Endothelial cell (in vitro differentiated cells): ENCODE measurements around the gene ANO9. TPM values are rescaled to one million over a fixed set of nuclear protein-coding genes. Genes with fewer than 3 reads are reported as not detected.

ENCODE experiments used
- DNase-seq: peaks from one replicate; pipeline ENCODE4 v3.0.0; 2021; ENCODE audit warnings: low spot score
- H3K27ac Mint-ChIP-seq: one replicate; pipeline ENCODE4 v1.8.0; 2021; ENCODE audit warnings: mixed read lengths, inconsistent platforms; ENCODE audit not compliant: unreplicated experiment
- H3K27me3 Mint-ChIP-seq: one replicate; pipeline ENCODE4 v1.8.0; 2021; ENCODE audit warnings: mild to moderate bottlenecking, moderate library complexity, mixed read lengths, inconsistent platforms; ENCODE audit not compliant: unreplicated experiment
- H3K36me3 Mint-ChIP-seq: one replicate; pipeline ENCODE4 v1.8.0; 2021; ENCODE audit warnings: mild to moderate bottlenecking, low read depth, mixed read lengths, inconsistent platforms; ENCODE audit not compliant: unreplicated experiment
- H3K4me1 Mint-ChIP-seq: one replicate; pipeline ENCODE4 v1.8.0; 2021; ENCODE audit warnings: mild to moderate bottlenecking, mixed read lengths, inconsistent platforms; ENCODE audit not compliant: unreplicated experiment
- H3K4me3 Mint-ChIP-seq: one replicate; pipeline ENCODE4 v1.8.0; 2021; ENCODE audit warnings: mild to moderate bottlenecking, mixed read lengths, inconsistent platforms; ENCODE audit not compliant: unreplicated experiment
- H3K9me3 Mint-ChIP-seq: one replicate; pipeline ENCODE4 v1.8.0; 2021; ENCODE audit warnings: mixed read lengths, inconsistent platforms; ENCODE audit not compliant: unreplicated experiment
- CTCF ChIP-seq: fragments of 200-600 bp; sonication (generic); IDR thresholded peaks from one replicate; pipeline ENCODE4 v1.5.0; 2021; ENCODE audit warnings: antibody characterized with exemption; ENCODE audit not compliant: unreplicated experiment
- total RNA-seq: library from RNA; stranded (reverse); fragmentation: NEBNext Ultra II Directional; extraction: Animal tissue kit (Norgen Biotek cat#: 25700); gene quantifications from one replicate; pipeline ENCODE4 v1.2.1, GENCODE V29; 2021; ENCODE audit not compliant: unreplicated experiment

ANO9 gene
- total RNA-seq, 1 donor from 2014 or later, result 0.41 TPM

DNA sequence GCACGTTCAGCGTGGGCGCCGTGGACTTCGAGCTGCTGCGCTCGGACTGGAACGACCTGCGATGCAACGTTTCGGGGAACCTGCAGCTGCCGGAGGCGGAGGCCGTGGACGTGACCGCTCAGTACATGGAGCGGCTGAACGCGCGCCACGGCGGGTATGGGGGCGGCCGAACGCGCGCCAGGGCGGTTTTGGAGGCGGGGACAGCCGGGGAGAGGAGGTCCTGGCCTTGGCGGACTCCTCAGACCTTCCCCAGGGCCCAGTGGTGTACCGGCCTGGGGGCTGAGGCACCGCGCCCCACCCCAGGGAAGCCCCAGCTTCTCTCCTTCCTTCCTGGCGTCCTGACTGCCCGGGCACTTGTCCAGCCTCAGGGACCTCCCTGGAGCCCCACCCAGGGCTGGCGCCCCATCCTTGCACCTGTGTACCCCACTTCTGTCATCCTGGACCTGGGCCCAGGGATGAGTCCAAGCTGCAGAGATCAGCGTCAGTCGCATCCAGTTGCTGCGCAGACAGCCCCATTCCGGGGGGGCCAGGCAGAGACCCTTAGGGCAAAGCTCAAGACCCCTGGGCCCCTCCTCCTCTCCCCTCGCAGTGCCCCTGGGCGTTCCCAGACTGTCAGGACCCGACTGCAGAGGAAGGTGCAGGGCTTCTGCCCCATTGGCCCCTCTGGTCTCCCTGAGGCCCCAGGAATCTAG lies 64.5 kb downstream of the ANO9 start:
- Mint-ChIP-seq H3K27ac (no peak overlapping the region), H3K9me3 (no peaks in the 10 kb centered on the region), H3K27me3 (peaks cover 4% of the 10 kb centered on the region), H3K4me1 (no peaks in the 10 kb centered on the region), H3K36me3 (peaks cover 5% of the 10 kb centered on the region), H3K4me3 (no peak overlapping the region)
- DNase-seq, result no peak
- no peak for TF ChIP-seq CTCF

- Mint-ChIP-seq H3K4me3 (no peak overlapping the region), H3K27ac (no peak overlapping the region), H3K9me3 (no peaks in the 10 kb centered on the region), H3K4me1 (no peaks in the 10 kb centered on the region), H3K27me3 (peaks cover 4% of the 10 kb centered on the region), H3K36me3 (peaks cover 5% of the 10 kb centered on the region)
- no peak for TF ChIP-seq CTCF
- DNase-seq, result no peak
Measured at GRCh38 chr11:376531-377173, 65.2 kb downstream of the ANO9 start.

GRCh38 chr11:375065-376025 lies 66.5 kb downstream of the ANO9 start:
- Mint-ChIP-seq H3K36me3 (peaks cover 5% of the 10 kb centered on the region), H3K27me3 (peaks cover 9% of the 10 kb centered on the region), H3K4me1 (no peaks in the 10 kb centered on the region), H3K9me3 (no peaks in the 10 kb centered on the region), H3K27ac (no peak overlapping the region), H3K4me3 (no peak overlapping the region)
- DNase-seq, result no peak
- TF ChIP-seq CTCF, result no peak

- DNase-seq, result no peak
- Mint-ChIP-seq H3K27ac (no peak overlapping the region), H3K4me3 (no peak overlapping the region), H3K4me1 (no peaks in the 10 kb centered on the region), H3K9me3 (no peaks in the 10 kb centered on the region), H3K36me3 (peaks cover 5% of the 10 kb centered on the region), H3K27me3 (peaks cover 12% of the 10 kb centered on the region)
- TF ChIP-seq CTCF, result no peak
Measured at GRCh38 chr11:373716-374551, 67.9 kb downstream of the ANO9 start.
